ENCODE data around the gene COA8. TPM values are rescaled to one million over a fixed set of nuclear protein-coding genes. Genes with fewer than 3 reads are reported as not detected.
"Not testable (repeated sequence)": the region's sequence is repeated elsewhere in the genome, so short reads cannot be mapped to it uniquely, and the experiment has no call there.

The COA8 gene
- total RNA-seq, 4 donors from 2014 or later, result 26.8 to 46.1 (median 37.6) TPM

DNA sequence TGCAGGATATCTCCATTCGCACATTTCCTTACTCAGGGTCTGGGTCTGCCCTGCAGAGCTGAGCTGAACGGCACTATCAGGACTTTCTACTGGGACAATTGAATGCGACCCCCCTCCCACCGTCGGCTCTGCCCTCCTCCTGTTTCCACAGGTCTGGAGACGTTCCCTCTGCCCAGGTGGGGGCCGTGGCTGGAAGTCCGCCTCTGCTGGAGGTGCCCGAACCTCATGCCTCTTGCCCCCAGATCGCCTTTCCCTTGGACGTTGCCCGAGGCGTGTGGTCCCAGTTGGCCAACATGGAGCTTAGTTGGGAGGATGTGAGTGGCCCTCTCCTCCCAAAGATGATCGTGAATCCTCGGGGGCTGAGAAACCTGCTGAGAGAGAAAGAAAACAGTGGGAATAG, 45.1 kb downstream of the COA8 start:
- Histone ChIP-seq H3K36me3 (no peaks in the 10 kb centered on the region), H3K4me3 (peak overlapping the region; percentile 39 to 41 (median 40)), H3K9me3 (peaks cover 0 to 10% (median 8%) of the 10 kb centered on the region in 4 donors), H3K27ac (replicated peaks in 1 of 4) (peak overlapping the region in 1 of 4 donors; percentile 31), H3K4me1 (peaks cover 17 to 25% (median 22%) of the 10 kb centered on the region in 4 donors), H3K27me3 (no peaks in the 10 kb centered on the region)
- no peak for DNase-seq (ENCODE audit: extremely low spot score)
- intact Hi-C loops (cut with DNase I), result no loop called here
- WGBS, result 12% methylated on average over 14 of the region's 15 CpGs
- no peak for TF ChIP-seq EP300 (IDR thresholded peaks at IDR 0.05)

DNA sequence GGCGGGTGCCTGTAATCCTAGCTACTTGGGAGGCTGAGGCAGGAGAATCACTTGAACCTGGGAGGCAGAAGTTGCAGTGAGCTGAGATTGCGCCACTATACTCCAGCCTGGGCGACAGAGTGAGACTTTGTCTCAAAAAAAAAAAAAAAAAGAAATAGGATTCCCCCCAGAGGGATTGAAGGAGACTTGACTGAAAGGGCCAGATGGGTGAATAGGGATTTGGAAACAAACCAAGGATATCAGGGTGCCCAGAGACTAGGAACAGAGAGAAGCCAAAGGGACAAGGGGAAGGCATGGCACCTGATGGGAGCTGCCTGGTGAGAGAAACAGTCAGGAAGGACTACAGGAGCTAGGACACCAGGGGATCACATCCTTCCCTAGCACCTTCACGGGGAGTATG, 46.3 kb downstream of the COA8 start:
- H3K36me3 ChIP-seq; H3K4me3 ChIP-seq; DNase-seq (ENCODE audit: extremely low spot score); H3K27ac ChIP-seq (replicated peaks in 1 of 4); intact Hi-C loops (cut with DNase I); H3K27me3 ChIP-seq: not testable (repeated sequence)
- WGBS, result 86% methylated on average over 4 of the region's 4 CpGs
- Histone ChIP-seq H3K4me1 (peaks cover 17 to 25% (median 22%) of the 10 kb centered on the region in 4 donors), H3K9me3 (peaks cover 0 to 10% (median 8%) of the 10 kb centered on the region in 4 donors)

DNA sequence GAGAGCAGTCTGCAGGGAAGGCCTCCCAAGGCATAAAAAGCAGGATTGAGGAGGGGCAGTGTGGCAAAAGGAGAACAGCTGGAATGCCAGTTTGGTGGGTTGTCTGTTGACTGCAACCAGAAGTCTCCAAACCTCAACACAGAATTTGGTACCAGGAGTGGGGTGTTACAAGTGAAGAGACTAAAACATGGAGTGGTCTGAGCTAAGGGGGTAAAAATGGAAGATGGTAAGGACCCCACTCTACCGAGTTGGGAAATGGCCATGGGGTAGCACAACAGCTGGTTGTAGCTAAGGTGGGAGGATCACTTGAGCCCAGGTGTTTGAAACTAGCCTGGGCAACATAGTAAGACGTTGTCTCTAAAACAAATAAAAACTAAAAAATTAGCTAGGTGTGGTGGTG, 48.5 kb downstream of the COA8 start:
- Histone ChIP-seq H3K27ac (replicated peaks in 1 of 4) (no peak overlapping the region), H3K36me3 (no peaks in the 10 kb centered on the region), H3K4me1 (peaks cover 17 to 25% (median 22%) of the 10 kb centered on the region in 4 donors), H3K27me3 (no peaks in the 10 kb centered on the region), H3K4me3 (no peak overlapping the region), H3K9me3 (peaks cover 0 to 10% (median 8%) of the 10 kb centered on the region in 4 donors)
- 92% methylated on average over 2 of the region's 2 CpGs for WGBS
- TF ChIP-seq POLR2AphosphoS5 (IDR thresholded peaks at IDR 0.05) (no peak), POLR2A (IDR thresholded peaks at IDR 0.05; ENCODE audit: low read depth) (no peak), EP300 (IDR thresholded peaks at IDR 0.05) (no peak)
- TF ChIP-seq, protein P1, sequence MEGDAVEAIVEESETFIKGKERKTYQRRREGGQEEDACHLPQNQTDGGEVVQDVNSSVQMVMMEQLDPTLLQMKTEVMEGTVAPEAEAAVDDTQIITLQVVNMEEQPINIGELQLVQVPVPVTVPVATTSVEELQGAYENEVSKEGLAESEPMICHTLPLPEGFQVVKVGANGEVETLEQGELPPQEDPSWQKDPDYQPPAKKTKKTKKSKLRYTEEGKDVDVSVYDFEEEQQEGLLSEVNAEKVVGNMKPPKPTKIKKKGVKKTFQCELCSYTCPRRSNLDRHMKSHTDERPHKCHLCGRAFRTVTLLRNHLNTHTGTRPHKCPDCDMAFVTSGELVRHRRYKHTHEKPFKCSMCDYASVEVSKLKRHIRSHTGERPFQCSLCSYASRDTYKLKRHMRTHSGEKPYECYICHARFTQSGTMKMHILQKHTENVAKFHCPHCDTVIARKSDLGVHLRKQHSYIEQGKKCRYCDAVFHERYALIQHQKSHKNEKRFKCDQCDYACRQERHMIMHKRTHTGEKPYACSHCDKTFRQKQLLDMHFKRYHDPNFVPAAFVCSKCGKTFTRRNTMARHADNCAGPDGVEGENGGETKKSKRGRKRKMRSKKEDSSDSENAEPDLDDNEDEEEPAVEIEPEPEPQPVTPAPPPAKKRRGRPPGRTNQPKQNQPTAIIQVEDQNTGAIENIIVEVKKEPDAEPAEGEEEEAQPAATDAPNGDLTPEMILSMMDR (IDR thresholded peaks at IDR 0.05), result no peak
- DNase-seq (ENCODE audit: extremely low spot score), result no peak
- intact Hi-C loops (cut with DNase I), result no loop called here

DNA sequence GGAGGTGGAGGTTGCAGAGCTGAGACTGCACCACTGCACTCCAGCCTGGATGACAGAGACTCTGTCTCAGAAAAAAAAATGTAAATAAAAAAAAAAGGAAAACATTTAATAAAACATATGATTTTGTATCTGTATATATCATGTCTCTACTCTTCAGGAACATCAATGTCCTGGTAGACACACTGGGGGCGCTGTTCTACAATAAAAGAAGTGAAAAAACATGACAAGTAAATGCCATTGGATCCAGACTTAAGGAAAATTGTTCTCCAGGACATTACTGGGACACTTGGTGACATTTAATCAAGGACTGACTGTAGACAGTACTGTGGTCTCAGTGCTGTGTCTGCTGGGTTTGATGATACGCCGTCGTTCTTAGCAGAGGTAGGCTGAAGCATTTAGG, 50.8 kb downstream of the COA8 start:
- Histone ChIP-seq H3K4me1 (peaks cover under 1 to 3% (median under 1%) of the 10 kb centered on the region in 4 donors), H3K36me3 (no peaks in the 10 kb centered on the region), H3K27me3 (no peaks in the 10 kb centered on the region), H3K9me3 (peaks cover 0 to 10% (median 8%) of the 10 kb centered on the region in 4 donors), H3K27ac (replicated peaks in 1 of 4) (no peak overlapping the region), H3K4me3 (no peak overlapping the region)
- TF ChIP-seq POLR2AphosphoS5 (IDR thresholded peaks at IDR 0.05), result no peak
- TF ChIP-seq POLR2A (IDR thresholded peaks at IDR 0.05; ENCODE audit: low read depth), result no peak
- no peak for TF ChIP-seq EP300 (IDR thresholded peaks at IDR 0.05)
- TF ChIP-seq, protein P1 (IDR thresholded peaks at IDR 0.05), result peak in 1 of 3 experiments; percentile 37
- WGBS, result 100% methylated on average over 4 of the region's 4 CpGs
- no peak for DNase-seq (ENCODE audit: extremely low spot score)
- intact Hi-C loops (cut with DNase I), result no loop called here

DNA sequence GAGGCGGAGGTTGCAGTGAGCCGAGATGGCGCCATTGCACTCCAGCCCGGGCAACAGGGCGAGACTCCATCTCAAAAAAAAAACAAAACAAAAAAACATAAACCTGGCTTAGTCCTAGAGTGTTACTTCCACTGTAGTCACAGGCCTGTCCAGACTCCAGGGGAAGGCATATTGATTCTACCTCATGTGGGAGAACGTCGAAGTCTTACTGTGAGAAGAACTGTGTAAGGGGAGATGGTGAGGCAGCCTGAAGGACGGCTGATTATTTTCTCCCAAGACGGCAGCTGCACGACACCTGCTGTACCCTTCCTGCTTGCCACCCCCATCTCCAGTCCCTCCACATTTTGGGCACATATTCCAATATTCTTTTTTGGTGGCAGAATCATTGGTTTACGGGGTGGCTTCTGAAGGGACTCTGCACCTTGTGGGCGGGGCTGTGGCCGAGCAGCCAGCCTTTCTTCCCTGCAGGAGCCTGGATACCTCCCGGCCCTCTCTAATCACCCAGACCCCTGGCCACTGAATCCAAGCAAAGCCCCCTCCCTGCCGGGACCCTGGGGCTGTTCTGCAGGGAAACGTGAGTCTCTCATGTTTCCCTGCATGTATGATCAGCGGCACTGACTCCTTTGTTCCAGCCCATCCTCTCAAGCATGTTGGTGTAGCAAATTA, 54.0 kb downstream of the COA8 start:
- no peaks in the 10 kb centered on the region for H3K4me1 ChIP-seq
- TF ChIP-seq, protein P1 (IDR thresholded peaks at IDR 0.05), result no peak
- no peak for TF ChIP-seq POLR2AphosphoS5 (IDR thresholded peaks at IDR 0.05)
- no peak for TF ChIP-seq EP300 (IDR thresholded peaks at IDR 0.05)
- TF ChIP-seq POLR2A (IDR thresholded peaks at IDR 0.05; ENCODE audit: low read depth), result no peak
- intact Hi-C loops (cut with DNase I), result no loop called here
- H3K9me3 ChIP-seq, result peaks cover 0 to 3% (median 1%) of the 10 kb centered on the region in 4 donors
- H3K36me3 ChIP-seq, result no peaks in the 10 kb centered on the region
- WGBS, result 83% methylated on average over 10 of the region's 17 CpGs
- no peak for DNase-seq (ENCODE audit: extremely low spot score)
- H3K4me3 ChIP-seq, result no peak overlapping the region
- no peaks in the 10 kb centered on the region for H3K27me3 ChIP-seq
- H3K27ac ChIP-seq (replicated peaks in 1 of 4), result no peak overlapping the region

DNA sequence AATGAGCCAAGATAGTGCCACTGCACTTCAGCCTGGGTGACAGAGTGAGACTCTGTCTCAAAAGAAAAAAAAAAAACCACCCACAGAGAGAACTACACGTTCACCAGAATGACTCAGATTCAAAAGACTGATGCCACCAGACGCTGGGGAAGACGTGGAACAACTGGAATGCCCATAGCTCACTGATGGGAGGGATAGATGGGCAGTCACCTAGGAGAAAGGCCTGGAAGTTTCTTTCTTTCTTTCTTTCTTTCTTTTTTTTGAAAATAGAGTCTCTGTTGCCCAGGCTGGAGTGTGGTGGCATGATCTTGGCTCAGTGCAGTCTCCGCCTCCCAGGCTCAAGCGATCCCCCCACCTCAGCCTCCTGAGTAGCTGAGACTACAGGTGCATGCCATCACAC, 56.3 kb downstream of the COA8 start:
- H3K27ac ChIP-seq (replicated peaks in 1 of 4), result no peak overlapping the region
- no peaks in the 10 kb centered on the region for H3K36me3 ChIP-seq
- no peak for DNase-seq (ENCODE audit: extremely low spot score)
- peaks cover 4 to 9% (median 6%) of the 10 kb centered on the region in 4 donors for H3K4me1 ChIP-seq
- no peaks in the 10 kb centered on the region for H3K27me3 ChIP-seq
- intact Hi-C loops (cut with DNase I), result no loop called here
- 78% methylated on average over 5 of the region's 5 CpGs for WGBS
- TF ChIP-seq POLR2A (IDR thresholded peaks at IDR 0.05; ENCODE audit: low read depth) (no peak), POLR2AphosphoS5 (IDR thresholded peaks at IDR 0.05) (no peak), EP300 (IDR thresholded peaks at IDR 0.05) (no peak)
- TF ChIP-seq, protein P1 (IDR thresholded peaks at IDR 0.05), result no peak
- H3K4me3 ChIP-seq, result no peak overlapping the region
- no peaks in the 10 kb centered on the region for H3K9me3 ChIP-seq
